HG03442 (cell line): Measurements from ENCODE around the gene TBXA2R.
"Not testable (repeated sequence)": the region's sequence is repeated elsewhere in the genome, so short reads cannot be mapped to it uniquely, and the experiment has no call there.

ENCODE experiments used
- ATAC-seq: cut with Tn5 transposase; IDR thresholded peaks from one replicate; pipeline ENCODE4 v1.9.1; 2021; ENCODE audit warnings: mild to moderate bottlenecking, moderate library complexity; ENCODE audit not compliant: unreplicated experiment

Gene TBXA2R

GRCh38 chr19:3584036-3584802 is 22.5 kb downstream of the TBXA2R start:
- not testable (repeated sequence) for ATAC-seq

GRCh38 chr19:3581792-3582191 is 24.9 kb downstream of the TBXA2R start:
- not testable (repeated sequence) for ATAC-seq

- ATAC-seq, result no peak
Measured at GRCh38 chr19:3580156-3580934, 26.3 kb downstream of the TBXA2R start.

GRCh38 chr19:3578390-3578789 is 28.3 kb downstream of the TBXA2R start:
- ATAC-seq, result no peak

- no peak for ATAC-seq
Measured at GRCh38 chr19:3577723-3578344, 28.8 kb downstream of the TBXA2R start.

GRCh38 chr19:3576696-3577443 is 29.8 kb downstream of the TBXA2R start:
- ATAC-seq, result no peak

GRCh38 chr19:3575949-3576673 is 30.6 kb downstream of the TBXA2R start:
- no peak for ATAC-seq

- ATAC-seq, result no peak
Measured at GRCh38 chr19:3575260-3575741, 31.4 kb downstream of the TBXA2R start.

GRCh38 chr19:3573858-3574637 is 32.6 kb downstream of the TBXA2R start:
- ATAC-seq, result peak; percentile 32

- peak; percentile 2 for ATAC-seq
Measured at GRCh38 chr19:3573162-3573857, 33.4 kb downstream of the TBXA2R start.

- ATAC-seq, result no peak
Measured at GRCh38 chr19:3572855-3573161, 33.9 kb downstream of the TBXA2R start, which contains the start of gene HMG20B. TSS of gene HMG20B (plus strand) at chr19:3572944. CDS start at chr19:3573310, 366 bp downstream.

GRCh38 chr19:3572132-3572854 is 34.4 kb downstream of the TBXA2R start:
- ATAC-seq, result peak; percentile 86

GRCh38 chr19:3570606-3571011 is 36.1 kb downstream of the TBXA2R start:
- no peak for ATAC-seq

- not testable (repeated sequence) for ATAC-seq
Measured at GRCh38 chr19:3570042-3570441, 36.6 kb downstream of the TBXA2R start.

- no peak for ATAC-seq
Measured at GRCh38 chr19:3565139-3565538, 41.5 kb downstream of the TBXA2R start.

GRCh38 chr19:3563709-3564524 is 42.8 kb downstream of the TBXA2R start:
- ATAC-seq, result no peak
